Fibroblast of lung (primary cell): Measurements from ENCODE around the gene KLF15. TPM values are rescaled to one million over a fixed set of nuclear protein-coding genes. Genes with fewer than 3 reads are reported as not detected.

ENCODE experiments used
- polyA plus RNA-seq, 2 donors: library from polyadenylated mRNA; depleted of rRNA in 1 of 2; stranded (reverse) in 1 of 2; unstranded in 1 of 2; fragments of >200 nt; gene quantifications; 2 replicates each; pipeline ENCODE4 v1.2.1, GENCODE V29; 2011 to 2012; ENCODE audit warnings: missing spikeins in 1 of 2
- total RNA-seq: library from RNA; depleted of rRNA; stranded (reverse); fragments of >200 nt; gene quantifications from 2 replicates; pipeline ENCODE4 v1.2.1, GENCODE V29; 2014

The KLF15 gene
- total and polyA plus RNA-seq, 2 donors (not counting 1 experiment from before 2014, with no cell fraction given): 0.15 to 4.1 TPM

Other genes with a start within 250 kb of the KLF15 start
- gene ALDH1L1, start 176.8 kb downstream of the KLF15 start, total RNA-seq: not detected in 2 replicates
- not detected in 2 replicates for gene ALDH1L1, start 176.8 kb downstream of the KLF15 start, polyA plus RNA-seq
- gene CFAP100, start 37.5 kb upstream of the KLF15 start, total RNA-seq: not detected in 2 replicates
- gene CFAP100, start 37.5 kb upstream of the KLF15 start, polyA plus RNA-seq: not detected in 2 replicates
- 16.4 and 17.8 TPM in 2 replicates for gene ZXDC, start 118.5 kb upstream of the KLF15 start, total RNA-seq
- 5.9 and 6.2 TPM in 2 replicates for gene ZXDC, start 118.5 kb upstream of the KLF15 start, polyA plus RNA-seq
- gene UROC1, start 160.4 kb upstream of the KLF15 start, total RNA-seq: not detected in 2 replicates
- gene UROC1, start 160.4 kb upstream of the KLF15 start, polyA plus RNA-seq: not detected in 2 replicates
- gene CHST13, start 166.7 kb upstream of the KLF15 start, total RNA-seq: under 0.01 TPM in 2 replicates
- not detected in 2 replicates for gene CHST13, start 166.7 kb upstream of the KLF15 start, polyA plus RNA-seq
- gene C3orf22, start 201.5 kb upstream of the KLF15 start, total RNA-seq: not detected in 2 replicates
- not detected in 2 replicates for gene C3orf22, start 201.5 kb upstream of the KLF15 start, polyA plus RNA-seq